Heart right ventricle (tissue), 16 donors: ENCODE measurements around the gene ARHGAP42. TPM values are rescaled to one million over a fixed set of nuclear protein-coding genes. Genes with fewer than 3 reads are reported as not detected.

Source experiments
- ATAC-seq, 8 donors: fragments of 200-7000 bp; cut with Tn5 transposase; one replicate each; pipeline ENCODE4 v1.9.1; 2020; ENCODE audit warnings: mild to moderate bottlenecking in 8 of 8, moderate library complexity in 8 of 8, moderate number of reproducible peaks in 1 of 8
- DNase-seq, 2 donors: peaks; one replicate each; pipeline ENCODE4 v3.0.0-alpha.2; 2020
- H3K27ac ChIP-seq, 10 donors: fragments of 200-600 bp; sonication (generic) in 2 of 10; one replicate each; pipeline versions ENCODE4 v1.5.0 to v1.8.0; 2020 to 2022; ENCODE audit warnings: mild to moderate bottlenecking in 3 of 10
- H3K27me3 ChIP-seq, 7 donors: fragments of 200-600 bp; one replicate each; pipeline ENCODE4 v1.8.0; 2021 to 2022; ENCODE audit warnings: mild to moderate bottlenecking in 2 of 7
- H3K36me3 ChIP-seq, 9 donors: fragments of 200-600 bp; sonication (generic) in 1 of 9; one replicate each; pipeline versions ENCODE4 v1.5.0 to v1.8.0; 2020 to 2022; ENCODE audit warnings: mild to moderate bottlenecking in 2 of 9
- H3K4me1 ChIP-seq, 9 donors: fragments of 200-600 bp; sonication (generic) in 1 of 9; one replicate each; pipeline versions ENCODE4 v1.5.0 to v1.8.0; 2020 to 2022; ENCODE audit warnings: mild to moderate bottlenecking in 4 of 9
- H3K4me3 ChIP-seq, 10 donors: fragments of 200-600 bp; sonication (generic) in 2 of 10; one replicate each; pipeline versions ENCODE4 v1.5.0 to v1.8.0; 2020 to 2022; ENCODE audit warnings: mild to moderate bottlenecking in 7 of 10, moderate library complexity in 2 of 10
- H3K9me3 ChIP-seq, 11 donors: fragments of 200-600 bp in 10 of 11; sonication (generic) in 2 of 11; one replicate each; pipeline versions ENCODE4 v1.5.0 to v1.8.0; 2013 to 2022; ENCODE audit warnings: mild to moderate bottlenecking in 2 of 11, control low read depth in 1 of 11, moderate library complexity in 1 of 11
- WGBS, 2 donors: extraction: QIAGEN DNeasy Blood & Tissue Kit; methylation state at CpG; one replicate each; pipeline ENCODE4 v1.1.7; 2013; ENCODE audit warnings: inconsistent platforms in 1 of 2; 5-methylcytosine and 5-hydroxymethylcytosine counted together
- intact Hi-C, 10 donors: fragments of 100-400 bp; cut with DNase I; formaldehyde crosslinking; loops; one replicate each; pipeline versions ENCODE4 v1.11.1 to v1.14.2; 2022
- polyA plus RNA-seq, 2 donors: library from polyadenylated mRNA; stranded (reverse); fragments of 200-250 nt; gene quantifications; one replicate each; pipeline ENCODE4 v1.2.3, GENCODE V29; 2013
- total RNA-seq, 10 donors: library from RNA; stranded (reverse); fragmentation: NEBNext Ultra II Directional in 3 of 10; extraction: Animal tissue kit (Norgen Biotek cat#: 25700) in 3 of 10; gene quantifications; one replicate each; pipeline versions ENCODE4 v1.2.1 to v1.2.4, GENCODE V29; 2021 to 2023
- TF ChIP-seq, protein P1 (sequence below), 9 donors: fragments of 200-600 bp; sonication (generic) in 2 of 9; IDR thresholded peaks; one replicate each; pipeline versions ENCODE4 v1.5.0 to v1.8.0; 2021 to 2022; ENCODE audit warnings: antibody characterized with exemption in 9 of 9, mild to moderate bottlenecking in 5 of 9, moderate library complexity in 1 of 9
- donor health status: Arrhythmogenic right ventricular cardiomyopathy.
- donor health status: ischemic (EF 13 %, LVEDD 7.1; RV severe dilation, severe dysfunction).
- donor health status: healthy with polysubstance abuse.
- donor health status: DM: no; HTN: yes; CAD: no.
- donor health status: DM: no; HTN: no; CAD: no.
- donor health status: ischemic (EF 25% LVEDD 6.9; RV normal size, moderate dysfunction).
- donor health status: ischemic (EF 25% LVEDD 5.7; RV mildly dilated, moderate dysfunction).
- donor health status: healthy.
- donor health status: DM: yes; HTN: yes; CAD: no.
- donor health status: Ischemic cardiomyopathy.
- donor health status: ischemic (EF 35%, LVEDD 5.7; RV mildly dilated, moderate dysfunction).
- donor health status: nonischemic (EF 11% LVEDD 7.7; RV severe dilation, severe dysfunction).
- donor health status: DM: yes; HTN: yes; CAD: no.
- donor health status: PGD.
- donor health status: ischemic (EF 29% LVEDD 5.4; RV normal size, mild dysfunction).
- donor health status: nonischemic (EF 23%, LVEDD 6.1; RV moderate dilation, normal function).

The ARHGAP42 gene
- total and polyA plus RNA-seq, 12 donors = 3.9 to 13.1 (median 8.8) TPM

GRCh38 chr11:100841711-100842407, 154.8 kb downstream of the ARHGAP42 start:
- TF ChIP-seq, protein P1, sequence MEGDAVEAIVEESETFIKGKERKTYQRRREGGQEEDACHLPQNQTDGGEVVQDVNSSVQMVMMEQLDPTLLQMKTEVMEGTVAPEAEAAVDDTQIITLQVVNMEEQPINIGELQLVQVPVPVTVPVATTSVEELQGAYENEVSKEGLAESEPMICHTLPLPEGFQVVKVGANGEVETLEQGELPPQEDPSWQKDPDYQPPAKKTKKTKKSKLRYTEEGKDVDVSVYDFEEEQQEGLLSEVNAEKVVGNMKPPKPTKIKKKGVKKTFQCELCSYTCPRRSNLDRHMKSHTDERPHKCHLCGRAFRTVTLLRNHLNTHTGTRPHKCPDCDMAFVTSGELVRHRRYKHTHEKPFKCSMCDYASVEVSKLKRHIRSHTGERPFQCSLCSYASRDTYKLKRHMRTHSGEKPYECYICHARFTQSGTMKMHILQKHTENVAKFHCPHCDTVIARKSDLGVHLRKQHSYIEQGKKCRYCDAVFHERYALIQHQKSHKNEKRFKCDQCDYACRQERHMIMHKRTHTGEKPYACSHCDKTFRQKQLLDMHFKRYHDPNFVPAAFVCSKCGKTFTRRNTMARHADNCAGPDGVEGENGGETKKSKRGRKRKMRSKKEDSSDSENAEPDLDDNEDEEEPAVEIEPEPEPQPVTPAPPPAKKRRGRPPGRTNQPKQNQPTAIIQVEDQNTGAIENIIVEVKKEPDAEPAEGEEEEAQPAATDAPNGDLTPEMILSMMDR (IDR thresholded peaks at IDR 0.05) = no peak
- 79 to 81% methylated on average over 4 of the region's 4 CpGs for WGBS, 2 donors
- intact Hi-C loops = no loop called here
- no peak for ATAC-seq
- DNase-seq = no peak
- H3K9me3 ChIP-seq = no peaks in the 10 kb centered on the region
- H3K36me3 ChIP-seq = no peaks in the 10 kb centered on the region
- H3K27ac ChIP-seq = no peak overlapping the region
- H3K4me1 ChIP-seq = peaks cover 0 to 5% (median 0%) of the 10 kb centered on the region in 9 donors
- no peaks in the 10 kb centered on the region for H3K27me3 ChIP-seq
- no peak overlapping the region for H3K4me3 ChIP-seq

GRCh38 chr11:100847696-100848216, 160.7 kb downstream of the ARHGAP42 start:
- intact Hi-C loops = loop anchor here in 1 of 10 donors (5.0 kb wide), 1 partner anchor 165 kb away; no protein-coding TSS in a partner anchor
- no peak for DNase-seq
- Histone ChIP-seq H3K36me3 (no peaks in the 10 kb centered on the region), H3K27ac (peak overlapping the region in 2 of 10 donors; percentile 51 to 71), H3K27me3 (no peaks in the 10 kb centered on the region), H3K4me1 (peaks cover 0 to 36% (median 18%) of the 10 kb centered on the region in 9 donors), H3K9me3 (no peaks in the 10 kb centered on the region), H3K4me3 (no peak overlapping the region)
- no peak for ATAC-seq
- 20 to 54% methylated on average over 3 of the region's 3 CpGs for WGBS, 2 donors
- TF ChIP-seq, protein P1 (IDR thresholded peaks at IDR 0.05) = no peak

- H3K4me1 ChIP-seq = peaks cover 0 to 36% (median 18%) of the 10 kb centered on the region in 9 donors
- H3K27me3 ChIP-seq = no peaks in the 10 kb centered on the region
- no peaks in the 10 kb centered on the region for H3K36me3 ChIP-seq
- ATAC-seq (peak in 7 of 8 donors; percentile 60 to 75 (median 70)), DNase-seq (no peak)
- WGBS, 2 donors = 40 to 43% methylated on average over 4 of the region's 4 CpGs
- H3K4me3 ChIP-seq = no peak overlapping the region
- H3K9me3 ChIP-seq = no peaks in the 10 kb centered on the region
- TF ChIP-seq, protein P1 (IDR thresholded peaks at IDR 0.05) = no peak
- intact Hi-C loops = loop anchor here in 1 of 10 donors (5.0 kb wide), 1 partner anchor 167 kb away; no protein-coding TSS in a partner anchor
- peak overlapping the region in 8 of 10 donors; percentile 22 to 72 (median 48) for H3K27ac ChIP-seq
These were observed 162.2 kb downstream of the ARHGAP42 start for GRCh38 chr11:100849009-100849900.

- no peaks in the 10 kb centered on the region for H3K36me3 ChIP-seq
- H3K4me3 ChIP-seq = no peak overlapping the region
- H3K9me3 ChIP-seq = no peaks in the 10 kb centered on the region
- WGBS, 2 donors = 37 to 46% methylated on average over 4 of the region's 4 CpGs
- H3K27me3 ChIP-seq = no peaks in the 10 kb centered on the region
- DNase-seq (no peak), ATAC-seq (no peak)
- intact Hi-C loops = loop anchor here in 4 of 10 donors (5.0 kb wide), 3 partner anchors 168 to 273 kb away; no protein-coding TSS in a partner anchor
- TF ChIP-seq, protein P1 (IDR thresholded peaks at IDR 0.05) = no peak
- peaks cover 0 to 36% (median 18%) of the 10 kb centered on the region in 9 donors for H3K4me1 ChIP-seq
- peak overlapping the region in 7 of 10 donors; percentile 31 to 72 (median 51) for H3K27ac ChIP-seq
These were observed 162.8 kb downstream of the ARHGAP42 start for GRCh38 chr11:100849901-100850235.
